Activated CD8-positive, alpha-beta T cell treated with anti-CD3 and anti-CD28 coated beads for 36 hours (primary cell): Measurements from ENCODE around the gene OR2AT4. TPM values are rescaled to one million over a fixed set of nuclear protein-coding genes. Genes with fewer than 3 reads are reported as not detected.

Experiments
- ATAC-seq: fragments of 200-7000 bp; cut with Tn5 transposase; one replicate; pipeline ENCODE4 v1.10.0; 2021; ENCODE audit warnings: mild to moderate bottlenecking, moderate library complexity
- CTCF ChIA-PET: fragments of 350-600 bp; sonication (Branson Sonifier 250); formaldehyde crosslinking; loops from one replicate; lab custom pipeline; 2021; ENCODE audit warnings: antibody characterized with exemption; lab: Charles Lee
- POLR2A ChIA-PET: fragments of 350-600 bp; sonication (Branson Sonifier 250); formaldehyde crosslinking; loops from one replicate; lab custom pipeline; 2021; ENCODE audit warnings: antibody characterized with exemption; lab: Charles Lee
- DNase-seq: peaks from one replicate; pipeline ENCODE4 v3.0.0-alpha.2; 2020
- H3K27ac Mint-ChIP-seq: one replicate; pipeline ENCODE4 v1.8.0; 2021; ENCODE audit warnings: mild to moderate bottlenecking, mixed read lengths
- H3K27me3 Mint-ChIP-seq: one replicate; pipeline ENCODE4 v1.8.0; 2021; ENCODE audit warnings: mixed read lengths
- H3K36me3 Mint-ChIP-seq: one replicate; pipeline ENCODE4 v1.8.0; 2021; ENCODE audit warnings: low read depth, mixed read lengths
- H3K4me1 Mint-ChIP-seq: one replicate; pipeline ENCODE4 v1.8.0; 2021; ENCODE audit warnings: low read depth, mixed read lengths
- H3K4me3 Mint-ChIP-seq: one replicate; pipeline ENCODE4 v1.8.0; 2021; ENCODE audit warnings: mild to moderate bottlenecking, moderate library complexity, mixed read lengths
- H3K9me3 Mint-ChIP-seq: one replicate; pipeline ENCODE4 v1.8.0; 2021; ENCODE audit warnings: mixed read lengths
- CTCF ChIP-seq: fragments of 200-600 bp; IDR thresholded peaks from one replicate; pipeline ENCODE4 v1.8.0; 2022; ENCODE audit warnings: antibody characterized with exemption, mild to moderate bottlenecking
- intact Hi-C: fragments of 100-400 bp; cut with micrococcal nuclease; formaldehyde crosslinking; loops from one replicate; pipeline ENCODE4 v1.10.0; 2022
- total RNA-seq, 2 experiments: library from RNA; stranded (reverse); gene quantifications; one replicate each; pipeline ENCODE4 v1.2.3, GENCODE V29; 2021

The OR2AT4 gene
- total RNA-seq, result not detected

GRCh38 chr11:75096456-75097172, at the start of gene OR2AT4:
TSS of gene OR2AT4 (minus strand) at chr11:75096876.
- no peak for TF ChIP-seq CTCF
- ATAC-seq, result no peak
- Mint-ChIP-seq H3K4me1 (peaks cover 12% of the 10 kb centered on the region), H3K36me3 (no peaks in the 10 kb centered on the region), H3K4me3 (no peak within 1 kb of the TSS), H3K9me3 (peaks cover 3% of the 10 kb centered on the region), H3K27ac (no peak within 1 kb of the TSS), H3K27me3 (peaks cover 40% of the 10 kb centered on the region)
- CTCF ChIA-PET, result no interaction called here
- POLR2A ChIA-PET, result no interaction called here
- no peak for DNase-seq
- intact Hi-C loops, result no loop called here

DNA sequence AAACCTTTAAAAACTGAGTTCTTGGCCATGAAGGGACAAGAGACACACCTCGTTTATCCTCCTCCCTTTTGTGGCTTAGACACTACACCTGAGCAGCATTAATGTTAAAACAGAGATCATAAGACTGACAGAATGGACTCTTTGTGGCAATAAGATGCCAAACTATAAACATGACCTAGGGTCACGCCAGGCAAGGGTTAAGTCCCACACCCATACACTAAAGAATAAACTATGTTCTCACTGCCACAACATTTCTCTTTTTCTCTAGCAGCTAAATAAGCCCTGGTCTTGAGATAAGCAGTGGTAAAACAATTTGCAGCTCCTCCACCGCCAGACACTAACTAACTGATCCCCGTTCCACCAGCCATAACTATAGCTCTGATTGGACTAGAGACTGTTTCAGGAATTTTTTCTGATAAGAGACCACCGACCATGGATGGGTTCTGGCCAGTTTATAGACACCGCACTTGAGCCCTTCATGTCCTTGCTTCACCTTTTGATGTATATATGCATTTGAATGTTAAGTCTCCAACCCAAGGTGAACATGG, 49.4 kb upstream of the OR2AT4 start:
- ChIA-PET CTCF (interaction anchor here (0.8 to 20.0 kb wide), 8 partner anchors 8 to 305 kb away, joined by 3 to 663 read pairs (median 24); partner anchors contain the start of genes SLCO2B1 and TPBGL), POLR2A (interaction anchor here (1.7 kb wide), 1 partner anchor 103 kb away, joined by 4 read pairs; no protein-coding TSS in a partner anchor)
- H3K27me3 Mint-ChIP-seq, result no peaks in the 10 kb centered on the region
- H3K27ac Mint-ChIP-seq, result no peak overlapping the region
- DNase-seq (no peak), ATAC-seq (no peak)
- H3K36me3 Mint-ChIP-seq, result no peaks in the 10 kb centered on the region
- no peak for TF ChIP-seq CTCF
- no peaks in the 10 kb centered on the region for H3K9me3 Mint-ChIP-seq
- H3K4me3 Mint-ChIP-seq, result no peak overlapping the region
- intact Hi-C loops, result loop anchor here (10.0 kb wide), 1 partner anchor 211 kb away; no protein-coding TSS in a partner anchor
- peaks cover 22% of the 10 kb centered on the region for H3K4me1 Mint-ChIP-seq

GRCh38 chr11:75145196-75145971, 48.7 kb upstream of the OR2AT4 start:
- H3K27ac Mint-ChIP-seq, result no peak overlapping the region
- no peaks in the 10 kb centered on the region for H3K27me3 Mint-ChIP-seq
- DNase-seq (no peak), ATAC-seq (no peak)
- no peaks in the 10 kb centered on the region for H3K9me3 Mint-ChIP-seq
- H3K4me3 Mint-ChIP-seq, result no peak overlapping the region
- ChIA-PET CTCF (interaction anchor here (0.9 to 20.0 kb wide), 12 partner anchors 8 to 305 kb away, joined by 3 to 663 read pairs (median 6); partner anchors contain the start of genes SLCO2B1 and TPBGL), POLR2A (interaction anchor here (0.9 to 1.7 kb wide), 2 partner anchors 96 to 103 kb away, joined by 4 read pairs; no protein-coding TSS in a partner anchor)
- no peaks in the 10 kb centered on the region for H3K36me3 Mint-ChIP-seq
- intact Hi-C loops, result loop anchor here (10.0 kb wide), 1 partner anchor 211 kb away; no protein-coding TSS in a partner anchor
- peaks cover 27% of the 10 kb centered on the region for H3K4me1 Mint-ChIP-seq
- no peak for TF ChIP-seq CTCF

- Mint-ChIP-seq H3K27me3 (no peaks in the 10 kb centered on the region), H3K9me3 (no peaks in the 10 kb centered on the region), H3K4me3 (no peak overlapping the region), H3K27ac (no peak overlapping the region), H3K36me3 (no peaks in the 10 kb centered on the region), H3K4me1 (peaks cover 28% of the 10 kb centered on the region)
- ChIA-PET CTCF (interaction anchor here (0.9 to 20.0 kb wide), 12 partner anchors 9 to 215 kb away, joined by 3 to 663 read pairs (median 6); partner anchors contain the start of genes SLCO2B1 and TPBGL), POLR2A (interaction anchor here (0.9 to 1.7 kb wide), 2 partner anchors 97 to 104 kb away, joined by 4 read pairs; no protein-coding TSS in a partner anchor)
- DNase-seq (no peak), ATAC-seq (no peak)
- TF ChIP-seq CTCF, result peak; percentile 47
- intact Hi-C loops, result loop anchor here (10.0 kb wide), 1 partner anchor 210 kb away; no protein-coding TSS in a partner anchor
Observed at GRCh38 chr11:75144716-75145014, 48.0 kb upstream of the OR2AT4 start.
